Stimulated activated CD8-positive, alpha-beta memory T cell treated with anti-CD3 and anti-CD28 coated beads, Interleukin-12 subunit alpha, Interleukin-12 subunit beta, amount 100 ng/mL, for 4 hours (primary cell): ENCODE data around the gene NUDT4.
"Not testable (repeated sequence)": the region's sequence is repeated elsewhere in the genome, so short reads cannot be mapped to it uniquely, and the experiment has no call there.

Source experiments
- DNase-seq: peaks from one replicate; pipeline ENCODE4 v3.0.0-alpha.2; 2020; ENCODE audit warnings: low read depth

The NUDT4 gene

DNA sequence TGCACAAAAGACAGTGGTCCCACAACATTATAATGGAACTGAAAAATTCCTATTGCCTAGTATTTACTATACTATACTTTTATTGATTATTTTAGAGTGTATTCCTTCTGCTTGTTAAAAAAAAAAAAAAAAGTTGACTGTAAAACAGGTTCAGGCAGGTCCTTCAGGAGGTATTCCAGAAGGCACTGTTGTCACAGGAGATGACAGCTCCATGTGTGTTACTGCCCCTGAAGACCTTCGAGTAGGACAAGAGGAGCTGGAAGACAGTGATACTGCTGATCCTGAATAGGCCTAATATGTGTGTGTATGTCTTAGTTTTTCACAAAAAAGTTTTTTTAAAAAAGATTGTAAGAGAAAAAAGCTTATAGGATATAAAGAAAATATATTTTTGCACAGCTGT, 51.7 kb downstream of the NUDT4 start:
- no peak for DNase-seq

DNA sequence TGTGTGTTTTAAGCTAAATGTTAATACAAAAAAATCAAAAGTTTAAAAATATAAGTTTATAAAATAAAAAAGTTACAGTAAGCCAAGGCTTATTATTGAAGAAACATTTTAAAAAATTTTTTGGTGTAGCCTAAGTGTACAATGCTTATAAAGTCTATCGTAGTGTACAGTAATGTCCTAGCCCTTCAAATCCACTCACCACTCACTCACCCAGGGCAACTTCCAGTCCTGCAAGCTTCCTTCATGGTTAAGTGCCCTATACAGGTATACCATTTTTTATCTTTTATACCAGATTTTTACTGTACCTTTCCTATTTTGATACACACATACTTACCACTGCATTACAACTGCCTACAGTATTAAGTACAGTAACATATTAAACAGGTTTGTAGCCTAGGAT, 52.1 kb downstream of the NUDT4 start:
- no peak for DNase-seq

DNA sequence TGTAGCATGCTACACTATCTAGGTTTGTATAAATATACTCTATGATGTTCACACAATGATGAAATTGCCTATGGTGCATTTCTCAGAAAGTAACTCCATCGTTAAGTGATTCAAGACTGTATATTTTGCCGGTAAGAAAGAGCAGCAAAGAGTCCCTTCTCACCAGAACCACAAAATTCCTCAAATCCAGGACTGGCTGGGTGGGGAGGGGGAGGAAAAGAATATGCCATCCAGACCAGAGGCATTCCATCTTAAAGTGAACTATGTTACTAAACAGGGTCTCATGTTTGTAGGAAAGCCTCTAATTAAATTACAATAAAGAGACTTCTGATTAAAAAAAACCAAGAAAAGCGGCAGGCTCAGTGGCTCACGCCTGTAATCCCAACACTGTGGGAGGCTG, 52.6 kb downstream of the NUDT4 start:
- DNase-seq: no peak

DNA sequence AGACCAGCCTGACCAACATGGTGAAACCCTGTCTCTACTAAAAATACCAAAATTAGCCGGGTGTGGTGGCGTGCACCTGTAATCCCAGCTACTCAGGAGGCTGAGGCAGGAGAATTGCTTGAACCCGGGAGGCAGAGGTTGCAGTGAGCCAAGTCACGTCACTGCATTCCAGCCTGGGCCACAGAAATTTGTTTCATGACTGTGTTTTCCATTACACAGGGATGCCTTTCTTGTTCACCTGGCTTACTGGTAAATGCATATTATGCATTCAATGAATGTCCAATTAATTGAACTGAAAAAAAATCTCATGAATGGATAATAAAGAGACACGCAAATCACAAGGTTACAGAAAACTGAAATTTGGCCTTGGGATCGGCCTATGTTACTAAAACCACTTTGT, 54.3 kb downstream of the NUDT4 start:
- not testable (repeated sequence) for DNase-seq

DNA sequence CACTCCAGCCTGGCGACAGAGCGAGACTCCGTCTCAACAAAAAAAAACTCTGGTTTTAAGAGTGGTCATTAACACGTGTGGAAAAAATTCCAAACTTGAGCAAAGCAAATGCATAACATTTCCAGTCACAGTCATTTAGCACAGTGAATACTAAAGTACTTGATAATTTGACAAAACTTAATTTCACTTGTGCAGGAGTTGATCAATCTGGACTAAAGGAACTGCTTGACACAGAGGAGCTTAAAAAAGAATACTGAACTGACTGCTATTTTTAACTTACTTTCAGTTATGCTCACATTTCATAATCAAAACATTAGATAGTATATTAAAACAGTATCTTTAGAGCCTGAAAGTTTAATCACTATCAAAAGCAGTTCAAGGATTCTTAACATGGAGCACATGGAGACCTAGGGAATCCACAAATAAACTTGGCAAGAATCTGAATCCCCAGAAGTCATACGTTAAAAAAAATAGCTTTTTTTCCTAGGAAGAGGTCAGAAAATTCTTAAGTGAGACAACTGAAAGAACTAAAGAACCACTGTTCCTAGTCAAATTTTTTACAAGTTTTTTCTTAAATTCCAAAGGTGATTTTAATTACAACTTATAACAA, 56.6 kb downstream of the NUDT4 start:
- no peak for DNase-seq

DNA sequence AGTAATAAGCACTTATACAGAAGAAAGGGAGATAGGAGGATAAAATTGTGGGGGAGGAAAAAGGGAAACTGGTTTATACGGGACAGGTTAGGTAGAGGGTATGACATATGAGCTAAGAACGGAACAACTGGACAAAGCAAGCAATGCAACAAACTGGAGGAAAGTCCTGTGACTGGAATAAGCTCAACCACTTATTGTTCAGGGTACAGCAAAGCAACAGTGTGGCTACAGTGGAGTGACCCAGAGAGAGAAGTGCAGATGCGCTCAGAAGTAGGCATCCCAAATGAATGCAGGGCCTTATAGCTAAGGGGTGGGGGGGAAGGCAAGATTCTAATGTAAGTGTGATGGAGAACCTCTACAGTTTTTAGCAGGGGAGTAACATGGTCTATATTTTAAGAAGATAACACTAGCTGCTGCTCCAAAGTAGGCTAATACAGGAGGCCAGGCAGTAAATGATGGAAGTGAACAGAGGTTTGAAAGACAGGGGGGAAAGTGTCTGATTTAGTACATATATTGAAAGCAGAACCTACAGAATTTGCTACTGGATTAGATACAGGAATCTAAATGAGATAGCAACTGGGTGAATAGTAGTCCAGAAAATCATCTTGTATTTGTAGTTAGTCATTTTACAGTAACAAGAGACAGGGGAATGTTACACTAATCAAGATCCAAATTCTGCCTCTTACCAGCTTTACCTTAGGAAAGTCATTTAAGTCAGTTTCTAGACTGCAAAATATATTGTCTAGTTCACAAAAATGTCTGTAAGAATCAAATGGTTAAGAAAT, 60.7 kb downstream of the NUDT4 start:
- DNase-seq: no peak

DNA sequence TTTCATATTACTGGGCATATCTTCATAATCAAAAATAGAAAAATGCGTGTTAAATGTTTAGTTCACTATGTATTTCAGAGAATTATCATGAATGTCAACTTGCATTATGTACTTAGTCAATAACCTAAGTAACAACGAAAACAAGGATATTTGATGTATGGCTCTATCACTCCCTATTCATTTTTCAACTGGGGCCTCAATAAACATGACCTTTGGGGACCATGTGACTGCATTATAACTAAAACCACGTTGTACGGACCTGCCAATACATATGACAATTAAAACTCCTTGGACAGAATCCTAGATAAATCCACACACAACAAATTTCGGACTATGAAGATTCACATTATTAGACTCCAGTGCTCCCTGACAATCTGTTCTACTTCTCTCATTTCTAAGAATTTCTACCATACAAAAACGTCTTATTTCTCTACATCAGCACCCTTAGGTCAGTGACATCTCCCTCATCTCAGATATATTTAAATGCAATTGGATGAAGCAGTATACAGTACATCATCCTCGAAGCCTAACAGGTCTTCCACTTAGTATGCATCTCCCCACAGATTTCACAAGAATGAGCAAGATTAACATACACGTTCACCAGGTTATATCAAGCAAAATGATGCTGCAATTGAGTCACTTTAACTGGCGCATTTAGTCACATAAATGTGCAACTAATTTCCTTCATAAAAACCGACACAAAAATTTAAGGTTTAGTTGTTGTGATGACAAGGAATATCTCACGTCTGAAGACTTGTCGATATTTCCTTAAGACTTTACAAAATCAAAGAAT, 62.5 kb downstream of the NUDT4 start:
- DNase-seq: no peak

DNA sequence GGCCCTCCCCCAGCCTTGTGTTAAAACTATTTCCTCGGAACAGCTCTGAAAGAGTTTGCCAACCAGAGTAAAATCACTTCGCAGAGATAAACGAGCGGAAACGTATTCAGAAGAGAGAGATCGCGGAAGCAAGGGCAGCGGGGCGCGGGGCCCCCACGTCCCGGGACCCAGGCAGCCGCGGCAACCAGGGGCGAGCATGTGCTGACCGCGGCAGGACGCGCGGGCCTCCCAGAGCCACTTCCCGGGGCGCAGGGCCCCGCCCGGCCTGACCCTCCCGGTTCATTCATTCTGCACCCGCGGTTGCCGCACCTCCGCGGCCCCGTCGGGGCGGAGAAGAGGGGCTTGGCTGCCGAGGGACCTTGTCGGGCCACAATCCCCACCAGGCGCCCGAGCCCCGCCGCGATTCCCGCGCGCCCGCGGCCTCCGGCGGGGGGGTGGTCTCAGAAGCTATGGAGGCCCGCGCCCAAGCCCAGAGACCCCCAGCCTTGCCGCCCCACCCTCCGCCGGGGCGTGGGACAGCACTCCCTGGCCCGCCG, 63.4 kb downstream of the NUDT4 start:
- DNase-seq: peak; percentile 15

DNA sequence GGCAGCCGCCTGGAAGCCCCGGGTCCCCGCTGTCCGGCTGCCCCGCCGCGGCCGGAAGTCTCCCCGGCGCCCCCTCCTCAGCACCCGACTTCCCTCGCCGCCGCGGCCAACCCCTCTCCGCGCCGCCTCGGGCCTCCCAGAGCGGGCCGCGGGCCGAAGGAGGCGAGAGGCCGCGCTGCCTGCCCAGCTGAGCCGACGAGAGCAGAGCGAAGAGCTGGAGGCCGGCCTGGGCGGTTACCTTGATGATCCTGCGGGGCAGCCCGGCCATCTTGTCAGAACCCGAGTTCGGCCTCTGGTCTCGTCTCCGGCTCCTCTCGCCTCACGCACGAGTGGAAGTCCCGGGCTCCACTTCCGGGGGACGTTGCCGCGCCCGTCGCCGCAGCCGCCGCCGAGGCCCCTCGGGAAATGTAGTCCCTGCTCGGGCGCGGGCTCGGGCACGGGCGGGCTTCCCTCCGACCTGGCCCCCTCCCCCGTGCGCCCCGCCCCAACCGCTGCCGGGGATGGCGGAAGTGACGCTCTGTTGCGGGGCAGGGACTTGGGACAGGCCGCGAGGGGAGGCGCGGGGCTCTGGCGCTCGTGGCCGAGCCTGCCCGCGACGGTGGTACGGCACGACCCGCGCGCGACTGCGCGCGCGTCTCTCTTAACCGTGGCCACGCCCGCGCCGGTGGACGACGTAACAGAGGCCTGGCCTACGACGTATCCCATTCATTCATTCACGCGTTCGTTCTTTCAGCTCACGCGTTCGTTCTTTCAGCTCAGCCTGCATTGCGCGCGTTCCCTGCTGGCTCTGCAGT, 64.1 kb downstream of the NUDT4 start, which contains the start of gene UBE2N:
Gene UBE2N, minus strand, starts transcription at position 331 of the 794 bp plus-strand sequence. Its CDS starts 63 bp downstream, at position 268.
- peak; percentile 96 for DNase-seq

DNA sequence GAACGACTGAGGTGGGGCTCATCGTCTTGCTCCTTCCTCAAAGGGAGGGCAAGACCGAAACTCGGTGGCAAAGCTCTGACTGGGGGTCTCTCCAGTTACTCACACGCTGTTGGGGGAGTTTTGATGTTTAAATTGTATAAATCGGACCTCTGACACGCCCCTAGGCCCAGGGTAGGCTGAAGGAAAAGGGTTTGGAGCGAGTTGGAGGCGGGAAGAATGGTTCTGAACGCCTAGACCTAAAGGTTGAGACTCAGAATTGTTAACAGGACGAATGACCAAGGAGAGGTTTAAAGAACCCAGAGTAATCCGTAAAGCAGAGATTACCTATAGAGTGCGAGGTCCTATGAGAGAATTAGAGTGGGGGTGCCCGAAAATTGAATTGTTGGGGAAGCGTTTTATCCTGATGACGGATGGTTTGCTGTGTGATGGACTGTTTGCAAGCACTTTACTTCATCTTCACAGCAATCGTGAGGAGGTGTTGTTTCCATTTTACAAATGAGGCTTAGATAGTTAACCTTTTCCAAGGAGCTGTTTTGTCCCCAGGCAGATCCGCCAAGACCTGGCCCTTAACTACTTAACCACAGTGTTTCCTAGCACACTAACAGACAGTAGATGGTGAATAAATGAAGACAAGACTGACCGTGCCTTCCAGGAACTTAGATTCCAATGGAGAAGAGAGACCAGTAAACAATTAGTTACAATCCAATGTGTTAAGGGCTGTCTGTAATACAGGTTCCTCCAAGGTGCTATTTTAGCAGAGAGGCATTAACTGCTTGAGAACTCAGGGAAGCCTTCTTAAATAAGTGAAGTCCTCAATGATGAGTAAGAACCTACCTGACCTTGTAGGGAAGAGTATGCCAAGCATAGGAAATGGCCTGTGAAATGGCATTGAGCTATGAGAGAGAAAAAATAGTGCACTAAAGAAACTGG, 65.0 kb downstream of the NUDT4 start:
- no peak for DNase-seq

DNA sequence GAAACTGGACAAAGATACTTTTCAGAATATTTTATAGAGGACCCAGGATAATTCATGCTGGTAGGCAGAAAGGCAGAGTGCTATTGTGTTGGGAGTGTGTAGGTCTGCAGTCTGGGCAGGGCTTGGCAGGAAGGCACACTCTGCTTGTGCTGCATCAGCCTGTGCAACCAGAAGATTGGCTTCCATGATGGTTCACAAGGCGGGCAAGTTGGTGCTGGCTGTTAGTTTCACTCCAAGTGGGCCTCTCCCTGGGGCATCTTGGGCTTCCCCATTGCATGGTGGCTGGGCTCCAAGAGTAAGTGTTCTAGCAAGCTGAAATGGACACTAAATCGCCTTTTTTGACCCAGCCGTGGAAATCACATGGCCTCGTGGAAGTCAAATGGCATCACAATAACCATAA, 65.9 kb downstream of the NUDT4 start:
- no peak for DNase-seq

DNA sequence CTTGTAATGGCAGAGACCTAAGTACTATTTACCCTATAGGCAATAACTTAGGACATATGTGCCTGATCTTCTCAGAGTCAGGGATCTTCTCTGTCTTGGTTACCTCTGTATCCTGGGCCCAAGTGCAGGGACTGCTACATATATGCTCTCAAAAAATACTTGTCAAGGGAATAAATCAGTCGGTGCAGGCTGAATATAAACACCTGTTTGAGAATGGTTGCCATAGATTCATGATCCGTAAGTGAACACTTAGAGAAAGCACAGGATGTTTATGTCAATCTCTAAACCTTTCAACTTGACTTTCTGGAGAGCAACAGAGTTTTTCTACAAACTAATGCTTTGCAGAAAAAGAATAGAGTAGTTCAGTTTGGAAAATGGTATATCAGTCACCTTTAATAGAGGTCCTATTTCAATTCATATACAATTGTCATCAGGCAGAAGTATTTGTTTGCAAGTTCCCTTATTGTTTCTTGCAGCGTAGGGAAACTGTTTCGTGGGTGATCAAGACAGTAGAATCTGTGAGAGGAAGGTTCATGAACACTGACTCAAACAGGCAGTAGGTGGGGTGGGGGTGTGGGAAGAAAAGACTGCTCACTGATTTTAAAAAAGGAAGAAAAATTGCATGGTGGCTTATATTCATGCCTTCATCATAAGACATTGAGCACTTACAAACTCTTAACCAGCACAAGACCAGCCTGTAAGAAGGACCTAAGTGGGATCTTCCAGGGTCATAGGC, 70.0 kb downstream of the NUDT4 start:
- DNase-seq: no peak

DNA sequence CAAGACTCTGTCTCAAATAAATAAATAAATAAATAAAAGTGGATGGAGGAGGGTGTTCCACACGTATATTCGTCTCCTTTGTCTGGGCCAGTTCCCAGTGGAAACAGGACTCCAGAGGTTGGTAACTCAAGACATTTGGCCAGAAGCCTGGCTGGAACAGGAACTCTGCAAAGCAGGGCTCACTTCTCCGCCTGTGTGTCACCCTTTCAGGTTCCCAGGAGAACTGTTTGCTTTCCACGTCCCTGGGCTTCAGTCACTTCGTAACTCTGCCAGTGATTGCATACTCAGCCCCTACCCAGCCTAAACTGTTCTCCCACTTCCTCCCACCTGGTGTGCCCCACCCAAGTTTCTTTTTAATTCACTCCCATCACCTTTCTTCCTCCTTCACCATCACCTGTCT, 71.1 kb downstream of the NUDT4 start:
- DNase-seq: no peak

DNA sequence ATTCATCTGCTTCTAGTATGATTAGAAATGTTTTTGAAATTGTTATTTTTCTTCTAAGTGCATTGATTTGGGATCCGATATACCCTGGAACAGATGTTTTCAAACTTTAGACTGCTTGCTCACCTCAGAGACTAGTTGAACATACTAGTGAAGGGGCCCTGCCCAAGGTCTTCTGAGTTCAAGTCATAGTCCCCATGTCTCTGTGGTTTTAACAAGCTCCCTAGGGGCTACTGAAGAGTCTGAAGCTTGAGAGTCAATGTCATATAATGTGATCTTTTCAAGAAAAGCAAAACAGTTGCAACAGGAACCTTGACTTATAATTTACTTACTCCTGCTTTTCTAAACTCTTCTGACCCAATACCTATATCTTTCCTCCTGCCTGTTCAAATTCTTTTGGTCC, 71.6 kb downstream of the NUDT4 start:
- no peak for DNase-seq

DNA sequence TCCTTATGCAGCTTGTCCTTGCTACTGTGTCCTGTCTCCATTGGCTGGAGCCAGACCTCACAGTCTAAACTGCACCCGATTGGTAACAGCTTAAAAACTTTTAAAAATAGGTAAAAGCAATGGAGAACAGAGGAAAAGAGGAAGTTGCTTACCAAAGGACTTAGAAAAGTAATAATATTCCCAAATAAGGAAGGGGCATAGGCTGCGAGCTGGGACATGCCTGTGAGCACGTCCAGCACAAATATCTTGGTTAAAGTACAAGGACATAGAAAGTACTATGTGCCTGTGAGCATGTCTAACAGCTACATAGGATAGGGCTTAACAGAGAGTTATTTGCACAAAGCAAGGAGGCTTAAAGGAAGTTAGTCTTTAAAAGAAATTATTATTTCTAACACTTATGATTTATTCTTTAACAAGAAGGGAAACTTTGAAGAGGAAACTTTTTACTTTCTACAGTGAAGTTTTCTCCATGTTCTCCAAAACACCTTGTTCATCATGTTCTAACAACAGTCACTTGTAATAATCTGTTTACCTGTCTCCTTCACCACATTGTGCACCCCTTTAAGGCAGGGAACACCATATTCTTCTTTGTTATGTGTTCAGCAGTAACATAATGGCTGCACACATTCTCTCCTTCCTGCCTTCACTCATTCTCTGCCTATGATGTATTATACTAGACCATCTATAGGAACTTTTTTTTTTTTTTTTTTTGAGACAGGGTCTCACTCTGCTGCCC, 73.9 kb downstream of the NUDT4 start:
- no peak for DNase-seq

DNA sequence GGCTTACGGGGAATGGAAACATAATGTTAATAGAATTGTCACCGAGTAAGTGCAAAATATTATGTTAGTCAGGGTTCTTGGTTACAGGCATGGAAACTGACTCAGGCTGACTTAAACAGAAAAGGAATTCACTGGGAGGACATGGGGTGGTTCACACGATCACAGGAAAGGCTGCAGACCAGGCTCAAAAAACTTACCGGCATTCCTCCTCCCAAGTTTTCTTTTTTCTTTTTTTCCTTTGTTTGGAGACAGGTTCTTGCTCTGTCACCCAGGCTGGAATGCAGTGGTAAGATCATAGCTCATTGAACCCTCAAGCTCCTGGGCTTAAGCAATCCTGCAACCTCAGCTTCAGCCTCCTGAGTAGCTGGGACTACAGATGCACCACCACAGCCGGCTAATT, 75.9 kb downstream of the NUDT4 start:
- DNase-seq: no peak

DNA sequence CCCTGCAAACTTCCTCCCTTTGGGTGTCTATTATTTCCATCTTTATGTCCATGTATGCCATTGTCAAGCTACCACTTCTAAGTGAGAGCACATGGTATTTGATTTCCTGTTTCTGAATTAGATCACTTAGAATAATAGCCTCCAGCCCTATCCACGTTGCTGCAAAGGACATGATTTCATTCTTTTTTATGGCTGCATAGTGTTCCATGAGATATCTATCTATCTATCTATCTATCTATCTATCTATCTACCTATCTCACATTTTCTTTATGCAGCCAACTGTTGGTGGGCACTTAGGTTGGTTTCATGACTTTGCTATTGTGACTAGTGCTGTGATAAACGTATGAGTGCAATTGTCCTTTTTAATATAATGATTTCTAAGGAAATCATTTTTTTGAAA, 78.4 kb downstream of the NUDT4 start:
- no peak for DNase-seq
